Natural killer cell treated with Interleukin-12 subunit alpha and Interleukin-12 subunit beta and Interleukin-15 and Interleukin-18, amount 100 ng/mL, for 72 hours (primary cell): ENCODE results near the gene LYSMD4. TPM values are rescaled to one million over a fixed set of nuclear protein-coding genes. Genes with fewer than 3 reads are reported as not detected.
A peak's percentile ranks its signal among the peaks of the same experiment; 100 is the strongest.
"Not testable (repeated sequence)": the region's sequence is repeated elsewhere in the genome, so short reads cannot be mapped to it uniquely, and the experiment has no call there.

Experiments used
- ATAC-seq, 2 donors: fragments of 150-1000 bp; cut with Tn5 transposase in 1 of 2; sonication (Bioruptor Pico), chemical (Tn5 transposase) in 1 of 2; 2 replicates each; pipeline ENCODE4 v1.10.0; 2021
- DNase-seq: peaks from one replicate; pipeline ENCODE4 v3.0.0; 2022; ENCODE audit warnings: low spot score
- H3K27ac Mint-ChIP-seq, 2 donors: 1 replicate in 1 of 2; 2 replicates in 1 of 2; pipeline ENCODE4 v1.8.0; 2022; ENCODE audit warnings: mixed read lengths in 2 of 2, mild to moderate bottlenecking in 1 of 2, moderate library complexity in 1 of 2
- H3K27me3 Mint-ChIP-seq, 2 donors: 1 replicate in 1 of 2; 2 replicates in 1 of 2; pipeline ENCODE4 v1.8.0; 2022; ENCODE audit warnings: mixed read lengths in 2 of 2
- H3K36me3 Mint-ChIP-seq: one replicate; pipeline ENCODE4 v1.8.0; 2022; ENCODE audit warnings: mixed read lengths
- H3K4me1 Mint-ChIP-seq, 2 donors: 1 replicate in 1 of 2; 2 replicates in 1 of 2; pipeline ENCODE4 v1.8.0; 2022; ENCODE audit warnings: low read depth in 2 of 2, mixed read lengths in 2 of 2, mild to moderate bottlenecking in 1 of 2
- H3K4me3 Mint-ChIP-seq: one replicate; pipeline ENCODE4 v1.8.0; 2022; ENCODE audit warnings: mixed read lengths
- H3K9me3 Mint-ChIP-seq: 2 replicates; pipeline ENCODE4 v1.8.0; 2022; ENCODE audit warnings: mixed read lengths
- total RNA-seq, 2 donors: library from RNA; stranded (reverse); gene quantifications; one replicate each; pipeline ENCODE4 v1.2.3, GENCODE V29; 2022

LYSMD4 gene
- 10 to 100 TPM; 10.6 to 10.8 TPM for total RNA-seq

DNA sequence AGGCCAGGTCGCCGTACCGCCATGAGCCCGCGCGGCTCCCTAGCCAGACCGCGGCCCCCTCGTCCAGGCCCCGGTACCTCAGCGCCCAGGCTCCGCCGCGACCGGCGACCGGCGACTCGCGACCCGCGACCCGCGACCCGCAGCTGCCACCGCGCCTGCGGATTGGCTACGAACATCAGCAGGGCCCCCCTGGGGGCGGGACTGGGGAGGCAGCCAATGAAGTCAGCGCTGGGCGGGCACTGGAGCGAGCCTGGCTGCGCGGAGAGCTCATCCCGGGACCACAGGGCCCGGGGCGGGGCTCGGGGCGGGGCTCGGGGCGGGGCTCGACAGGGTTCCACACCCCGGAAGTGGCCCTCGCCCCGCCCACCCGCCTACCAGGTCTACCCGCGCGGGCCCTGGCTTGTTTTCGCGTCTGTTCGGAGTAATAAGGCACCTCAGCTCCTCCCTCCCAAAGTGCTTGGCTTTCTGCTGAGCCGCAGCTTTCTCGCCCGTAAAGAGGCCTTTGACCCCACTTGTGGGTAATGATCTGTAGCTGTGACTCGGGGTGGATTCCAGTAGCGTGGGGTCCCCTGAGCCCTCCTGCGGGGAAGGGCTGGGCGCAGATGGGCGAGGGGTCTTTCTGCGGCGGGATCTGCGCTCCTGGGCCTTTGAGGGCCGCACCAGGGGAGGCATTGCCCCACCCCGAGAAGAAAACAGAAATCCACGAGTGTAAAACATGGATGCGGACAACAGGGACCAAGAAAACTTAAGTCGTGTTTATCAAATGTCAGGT lies at the start of gene LYSMD4:
TSS of gene LYSMD4 (minus strand) at position 170 of the 772 bp plus-strand sequence. CDS start 1,438 bp downstream, outside the sequence.
- H3K36me3 Mint-ChIP-seq = peaks cover 4% of the 10 kb centered on the region
- ATAC-seq (peak; percentile 100), DNase-seq (peak; percentile 98)
- H3K27ac Mint-ChIP-seq = peak within 1 kb of the TSS; percentile 81 to 89
- H3K27me3 Mint-ChIP-seq = no peaks in the 10 kb centered on the region
- peak within 1 kb of the TSS; percentile 85 for H3K4me3 Mint-ChIP-seq
- H3K9me3 Mint-ChIP-seq = no peaks in the 10 kb centered on the region
- peaks cover 4 to 10% of the 10 kb centered on the region in 2 donors for H3K4me1 Mint-ChIP-seq

DNA sequence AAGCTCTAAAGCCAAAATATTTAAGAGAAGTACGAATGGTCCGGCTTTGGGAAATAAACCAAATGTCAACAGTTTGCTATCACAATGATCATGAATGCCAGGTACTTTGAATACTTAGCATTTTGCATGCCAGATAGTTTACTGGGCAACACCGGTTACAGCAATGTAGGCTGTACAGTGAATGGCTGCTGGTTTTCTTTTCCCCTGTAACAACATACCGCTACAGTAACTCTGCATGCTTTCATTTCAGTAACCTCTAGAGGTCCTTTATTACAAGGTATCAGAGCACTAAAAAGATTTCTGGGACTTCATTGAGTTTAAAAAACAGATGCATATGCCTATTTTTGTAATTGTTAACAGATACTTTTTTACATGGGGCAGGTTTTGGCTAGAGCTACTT lies 48.8 kb upstream of the LYSMD4 start:
- H3K4me3 Mint-ChIP-seq, H3K9me3 Mint-ChIP-seq, H3K36me3 Mint-ChIP-seq, DNase-seq, H3K27ac Mint-ChIP-seq, H3K4me1 Mint-ChIP-seq, ATAC-seq: not testable (repeated sequence)
- H3K27me3 Mint-ChIP-seq = peaks cover 9 to 20% of the 10 kb centered on the region in 2 donors

DNA sequence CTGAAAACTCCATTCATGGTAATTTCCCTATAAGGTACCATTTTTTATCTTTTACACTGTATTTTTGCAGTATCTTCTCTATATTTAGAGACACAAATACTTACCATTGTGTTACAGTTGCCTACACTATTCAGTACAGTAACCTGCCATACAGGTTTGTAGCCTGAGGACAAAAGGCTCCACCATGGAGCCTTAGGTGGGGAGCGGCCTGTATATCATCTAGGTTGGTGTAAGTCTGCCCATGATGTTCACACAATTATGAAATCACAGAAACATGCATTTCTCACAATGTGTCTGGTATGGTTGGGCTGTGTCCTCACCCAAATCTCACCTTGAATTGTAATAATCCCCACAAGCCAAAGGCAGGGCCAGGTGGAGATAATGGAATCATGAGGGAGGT lies 43.9 kb upstream of the LYSMD4 start:
- H3K4me1 Mint-ChIP-seq = no peaks in the 10 kb centered on the region
- H3K27me3 Mint-ChIP-seq = peaks cover 9 to 10% of the 10 kb centered on the region in 2 donors
- H3K36me3 Mint-ChIP-seq = no peaks in the 10 kb centered on the region
- ATAC-seq = no peak
- DNase-seq = no peak
- H3K27ac Mint-ChIP-seq = no peak overlapping the region
- no peak overlapping the region for H3K4me3 Mint-ChIP-seq
- H3K9me3 Mint-ChIP-seq = no peaks in the 10 kb centered on the region

DNA sequence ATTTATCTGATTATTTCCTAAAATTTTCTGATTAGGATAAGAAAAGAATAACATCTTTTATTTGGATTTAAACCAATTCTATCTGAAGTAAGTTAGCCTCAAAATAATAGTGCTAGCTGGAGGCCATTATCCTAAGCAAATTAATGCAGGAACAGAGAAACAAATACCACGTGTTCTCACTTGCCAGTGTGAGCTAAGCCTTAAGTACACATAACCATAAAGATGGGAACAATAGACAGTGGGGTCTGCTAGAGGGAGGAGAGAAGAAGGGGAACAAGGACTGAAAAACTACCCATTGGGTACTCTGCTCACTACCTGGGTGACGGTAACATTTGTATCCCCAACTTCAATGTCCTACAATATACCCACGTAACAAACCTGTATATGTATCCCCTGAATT lies 31.3 kb upstream of the LYSMD4 start:
- Mint-ChIP-seq H3K36me3 (no peaks in the 10 kb centered on the region), H3K27me3 (peaks cover 5% of the 10 kb centered on the region in 2 donors), H3K27ac (no peak overlapping the region), H3K9me3 (no peaks in the 10 kb centered on the region), H3K4me3 (no peak overlapping the region), H3K4me1 (no peaks in the 10 kb centered on the region)
- DNase-seq (no peak), ATAC-seq (no peak)

DNA sequence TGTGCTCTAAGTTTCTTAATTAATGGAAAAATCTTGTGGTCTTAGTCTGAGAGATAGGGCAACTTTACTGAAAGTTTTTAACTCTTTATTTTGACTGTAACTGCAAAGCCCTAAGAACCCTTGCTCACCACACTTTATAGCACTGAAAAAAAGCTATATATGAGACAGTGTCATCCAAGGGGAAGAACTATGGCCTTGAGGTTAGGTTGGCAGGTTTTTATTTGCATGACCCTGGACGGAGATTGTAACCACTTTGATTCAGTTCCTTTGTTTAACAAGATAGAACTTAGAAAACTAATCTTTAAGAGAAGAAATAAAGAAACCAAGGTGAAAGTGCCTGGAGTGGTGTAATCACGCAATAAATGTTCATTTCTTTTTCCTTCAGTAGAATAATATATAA lies 30.6 kb upstream of the LYSMD4 start:
- Mint-ChIP-seq H3K9me3 (no peaks in the 10 kb centered on the region), H3K4me1 (no peaks in the 10 kb centered on the region), H3K27ac (no peak overlapping the region), H3K36me3 (no peaks in the 10 kb centered on the region), H3K4me3 (no peak overlapping the region), H3K27me3 (peaks cover 5% of the 10 kb centered on the region in 2 donors)
- no peak for DNase-seq
- no peak for ATAC-seq

DNA sequence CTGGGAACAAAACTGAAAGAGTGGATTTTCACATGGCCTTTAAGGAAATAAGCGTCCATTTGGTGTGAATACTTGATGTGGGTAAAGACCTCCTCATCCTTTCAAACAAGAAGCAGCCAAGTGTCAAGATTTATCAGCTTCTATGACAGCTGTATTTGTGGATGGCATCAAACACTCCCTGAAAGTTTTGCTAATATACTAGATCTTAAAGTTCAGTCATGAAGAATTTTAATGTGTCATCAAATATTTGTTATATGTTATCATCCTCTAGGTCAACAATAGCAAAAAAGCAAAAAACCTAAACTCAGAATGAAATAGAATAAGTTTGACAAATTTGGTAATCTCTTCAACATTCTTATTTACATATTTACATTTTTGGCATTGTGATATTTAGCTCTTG lies 29.1 kb upstream of the LYSMD4 start:
- ATAC-seq (no peak), DNase-seq (no peak)
- Mint-ChIP-seq H3K36me3 (no peaks in the 10 kb centered on the region), H3K27ac (no peak overlapping the region), H3K27me3 (peaks cover 5 to 7% of the 10 kb centered on the region in 2 donors), H3K4me1 (no peaks in the 10 kb centered on the region), H3K9me3 (no peaks in the 10 kb centered on the region), H3K4me3 (no peak overlapping the region)

DNA sequence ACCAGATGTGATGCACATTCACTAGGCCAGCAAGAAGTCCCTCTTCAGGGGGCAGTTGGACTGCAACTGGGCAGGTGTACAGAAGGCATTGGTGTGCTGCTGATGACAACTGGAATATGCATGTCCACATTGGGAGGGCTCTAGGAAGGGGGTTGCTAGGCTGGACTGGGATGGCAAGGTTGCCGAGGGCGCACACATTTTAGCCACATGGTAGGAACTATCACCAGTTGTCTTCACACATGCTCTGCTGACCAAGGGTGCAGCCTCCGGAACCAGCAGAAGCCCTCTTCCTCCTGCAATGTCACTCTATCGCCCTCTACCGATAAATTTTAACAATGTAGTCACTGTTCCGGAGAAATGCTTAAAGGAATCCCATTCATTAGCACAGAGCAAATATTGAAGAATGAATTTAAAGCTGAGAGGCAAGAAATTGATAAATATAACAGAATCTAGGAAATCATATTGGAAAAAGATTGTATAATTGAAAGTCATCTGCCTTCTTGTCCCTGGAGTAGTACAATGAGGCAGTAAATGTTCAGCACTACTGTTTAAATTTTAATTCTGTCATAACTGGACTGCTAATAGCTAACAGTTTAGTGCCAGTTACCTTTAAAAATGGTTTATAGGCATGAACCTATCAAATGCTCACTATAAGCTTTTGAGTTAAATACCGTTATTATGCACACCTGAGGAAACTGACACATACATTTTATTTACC lies 22.6 kb upstream of the LYSMD4 start:
- H3K27ac Mint-ChIP-seq = no peak overlapping the region
- DNase-seq (peak; percentile 68), ATAC-seq (peak; percentile 71 to 75)
- H3K4me3 Mint-ChIP-seq = no peak overlapping the region
- no peaks in the 10 kb centered on the region for H3K36me3 Mint-ChIP-seq
- H3K27me3 Mint-ChIP-seq = peaks cover 0 to 4% of the 10 kb centered on the region in 2 donors
- H3K4me1 Mint-ChIP-seq = peaks cover 4 to 11% of the 10 kb centered on the region in 2 donors
- H3K9me3 Mint-ChIP-seq = no peaks in the 10 kb centered on the region

DNA sequence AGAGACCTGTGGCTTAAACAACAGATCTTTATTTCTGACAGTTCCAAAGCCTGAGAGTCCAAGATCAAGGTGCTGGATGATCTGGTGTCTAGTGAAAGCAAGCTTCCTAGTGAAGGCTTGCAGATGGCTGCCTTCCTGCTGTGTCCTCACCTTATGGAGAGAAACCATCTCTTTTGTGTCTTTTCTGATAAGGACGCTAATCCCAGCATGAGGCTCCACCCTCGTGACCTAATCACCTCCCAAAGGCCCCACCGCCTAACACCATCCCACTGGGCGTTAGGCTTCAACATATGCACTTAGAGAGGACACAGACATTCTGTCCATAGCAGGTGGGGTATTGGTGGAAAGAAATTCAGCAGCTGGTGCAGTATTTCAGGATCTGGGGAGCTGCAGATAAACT lies 19.8 kb upstream of the LYSMD4 start:
- Mint-ChIP-seq H3K4me3 (no peak overlapping the region), H3K4me1 (peaks cover 4 to 11% of the 10 kb centered on the region in 2 donors)
- ATAC-seq = no peak

DNA sequence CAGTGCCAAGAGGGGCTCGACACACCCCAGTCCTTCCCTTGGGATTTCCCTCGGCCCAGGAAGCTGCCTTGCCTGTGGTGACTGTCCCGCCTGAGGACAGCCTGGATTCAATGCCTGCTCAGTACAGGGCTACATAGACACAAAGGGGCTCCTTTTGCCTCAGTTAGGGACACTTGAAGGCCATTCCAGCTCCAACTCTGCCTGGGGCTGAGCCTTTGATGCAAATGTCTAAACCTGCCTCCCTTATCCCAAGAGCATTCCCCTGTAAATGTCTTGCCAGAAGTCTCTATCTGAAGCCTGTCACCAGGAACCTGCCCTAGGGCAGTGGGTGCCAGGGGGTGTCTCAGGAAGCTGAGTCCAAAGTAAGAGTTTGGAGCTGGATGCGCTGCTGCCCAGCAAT lies 19.3 kb upstream of the LYSMD4 start:
- Mint-ChIP-seq H3K27me3 (no peaks in the 10 kb centered on the region), H3K4me1 (peaks cover 4 to 11% of the 10 kb centered on the region in 2 donors), H3K36me3 (no peaks in the 10 kb centered on the region), H3K9me3 (no peaks in the 10 kb centered on the region), H3K4me3 (no peak overlapping the region), H3K27ac (no peak overlapping the region)
- DNase-seq = no peak
- peak in 1 of 2 donors; percentile 44 for ATAC-seq

More for the DNA sequence above, 19.8 kb upstream of the LYSMD4 start:
- Mint-ChIP-seq H3K27me3 (peaks cover 0 to 1% of the 10 kb centered on the region in 2 donors), H3K9me3 (no peaks in the 10 kb centered on the region), H3K36me3 (no peaks in the 10 kb centered on the region), H3K27ac (no peak overlapping the region)
- DNase-seq = no peak

DNA sequence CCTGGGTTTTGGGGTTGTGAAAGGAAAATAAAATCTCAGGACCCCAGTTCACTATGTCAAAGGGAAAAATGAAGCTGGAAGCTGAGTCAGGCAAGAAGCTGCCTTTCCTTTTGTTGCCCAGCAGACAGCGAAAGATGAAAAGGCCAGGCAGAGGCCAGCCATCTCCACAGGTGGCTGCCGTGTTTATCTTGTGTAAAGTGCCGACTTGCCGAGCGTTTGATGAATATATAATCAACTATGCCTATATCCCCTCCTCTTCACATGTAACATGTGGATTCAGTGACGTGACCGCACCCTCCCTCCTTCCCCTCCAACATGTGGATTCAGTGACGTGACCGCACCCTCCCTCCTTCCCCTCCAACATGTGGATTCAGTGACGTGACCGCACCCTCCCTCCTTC lies 17.1 kb upstream of the LYSMD4 start:
- not testable (repeated sequence) for H3K4me3 Mint-ChIP-seq, H3K4me1 Mint-ChIP-seq

DNA sequence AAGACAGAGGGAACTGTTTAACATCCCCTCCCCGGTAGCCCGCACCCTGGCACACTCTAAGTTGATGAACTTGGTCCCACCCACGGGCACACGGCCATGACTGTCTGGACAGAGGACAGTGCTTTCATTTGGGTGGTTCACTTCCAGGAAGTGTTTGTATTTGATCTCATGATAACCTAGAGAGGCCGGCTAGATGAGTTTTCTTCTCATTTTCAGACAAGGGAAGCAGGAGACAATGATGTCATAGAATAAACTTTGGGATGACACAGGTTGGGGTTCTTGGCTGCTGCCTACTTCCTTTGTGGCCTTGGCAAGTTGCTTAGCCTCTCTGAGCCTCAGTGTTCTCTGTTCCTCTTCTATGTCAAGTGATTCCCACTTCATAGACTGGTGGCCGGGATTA lies 16.1 kb upstream of the LYSMD4 start:
- no peaks in the 10 kb centered on the region for H3K36me3 Mint-ChIP-seq
- no peak overlapping the region for H3K4me3 Mint-ChIP-seq
- H3K27ac Mint-ChIP-seq = no peak overlapping the region
- ATAC-seq (peak in 1 of 2 donors; percentile 33), DNase-seq (no peak)
- no peaks in the 10 kb centered on the region for H3K4me1 Mint-ChIP-seq
- H3K27me3 Mint-ChIP-seq = peaks cover 10 to 23% of the 10 kb centered on the region in 2 donors
- H3K9me3 Mint-ChIP-seq = no peaks in the 10 kb centered on the region

More for the DNA sequence above, 17.1 kb upstream of the LYSMD4 start:
- H3K36me3 Mint-ChIP-seq, DNase-seq, H3K9me3 Mint-ChIP-seq, H3K27ac Mint-ChIP-seq, ATAC-seq: not testable (repeated sequence)
- H3K27me3 Mint-ChIP-seq = peaks cover 9 to 15% of the 10 kb centered on the region in 2 donors

DNA sequence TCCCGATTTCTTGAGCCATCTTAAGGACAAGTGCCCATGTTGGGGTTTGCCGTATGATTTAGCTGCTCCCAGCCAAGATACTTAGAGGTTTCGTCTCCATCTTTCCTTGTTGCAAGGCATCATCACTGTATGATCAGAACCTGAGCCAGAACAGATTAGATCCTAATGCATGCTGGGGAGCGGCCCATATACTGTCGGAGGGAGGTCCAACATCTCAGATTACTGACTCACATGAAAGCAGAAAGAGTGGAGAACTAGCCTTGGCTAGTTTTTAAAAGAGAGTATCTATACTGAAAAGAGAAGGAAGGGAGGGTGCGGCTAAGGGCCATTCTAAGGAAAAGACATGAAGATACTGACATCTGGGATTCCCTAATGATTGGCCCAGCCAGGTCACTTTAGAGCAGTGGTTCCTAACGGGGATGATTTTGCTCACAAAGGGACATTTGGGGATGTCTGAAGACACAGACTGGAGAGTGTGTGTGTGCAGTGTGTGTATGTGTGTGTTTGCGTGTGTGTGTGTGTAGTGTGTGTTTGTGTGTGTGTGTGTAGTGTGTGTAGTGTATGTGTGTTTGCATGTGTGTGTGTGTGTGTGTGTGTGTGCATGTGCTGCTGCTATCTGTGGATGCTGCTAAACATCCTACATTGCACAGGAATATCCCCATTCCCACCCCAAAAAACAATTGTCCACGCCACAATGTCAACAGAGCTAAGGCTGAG lies 12.3 kb upstream of the LYSMD4 start:
- Mint-ChIP-seq H3K4me3 (no peak overlapping the region), H3K27ac (no peak overlapping the region), H3K4me1 (no peaks in the 10 kb centered on the region), H3K9me3 (no peaks in the 10 kb centered on the region), H3K27me3 (peaks cover 10 to 25% of the 10 kb centered on the region in 2 donors), H3K36me3 (no peaks in the 10 kb centered on the region)
- no peak for DNase-seq
- ATAC-seq = no peak

DNA sequence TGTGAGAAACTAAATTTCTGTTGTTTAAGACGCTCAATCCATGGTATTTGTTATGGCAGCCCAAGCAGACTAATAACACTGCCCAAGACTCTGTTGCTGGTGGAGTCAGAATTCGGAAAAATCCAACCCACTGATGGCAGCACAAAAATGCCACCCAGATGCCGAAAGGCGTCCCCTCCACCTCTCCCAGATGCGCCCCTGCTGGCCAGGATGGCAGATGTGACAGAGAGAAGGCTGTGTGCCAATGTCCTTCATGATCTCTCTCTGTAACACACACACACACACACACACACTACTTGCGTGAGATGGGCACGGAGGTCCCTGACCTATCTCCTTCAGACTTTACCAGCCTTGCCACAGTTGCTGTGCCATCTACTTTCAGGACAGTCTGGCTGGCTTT lies 10.9 kb upstream of the LYSMD4 start:
- ATAC-seq = peak in 1 of 2 donors; percentile 28

DNA sequence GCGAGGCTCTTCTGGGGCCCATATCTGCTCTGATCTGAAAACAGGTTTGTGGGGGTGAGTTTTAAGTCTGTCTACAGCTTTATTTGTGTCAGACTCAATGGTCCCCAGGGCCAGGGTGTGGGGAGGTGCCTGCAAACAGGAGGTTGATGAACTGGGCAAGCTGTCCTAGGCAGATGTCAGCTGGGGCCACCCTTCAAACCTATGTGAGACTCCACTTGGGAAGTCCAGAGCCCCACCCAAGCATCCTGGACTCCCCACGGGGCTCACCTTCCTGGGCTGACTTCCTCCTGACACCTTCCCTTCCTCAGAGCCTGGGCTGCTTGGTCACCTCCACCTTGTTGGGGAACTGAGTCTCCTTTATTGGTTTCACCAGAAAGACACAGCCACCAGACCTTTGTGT lies 8.6 kb upstream of the LYSMD4 start:
- peaks cover 10 to 25% of the 10 kb centered on the region in 2 donors for H3K27me3 Mint-ChIP-seq
- no peaks in the 10 kb centered on the region for H3K9me3 Mint-ChIP-seq
- no peak for DNase-seq
- no peak overlapping the region for H3K4me3 Mint-ChIP-seq
- H3K36me3 Mint-ChIP-seq = no peaks in the 10 kb centered on the region
- ATAC-seq = no peak
- no peak overlapping the region for H3K27ac Mint-ChIP-seq
- no peaks in the 10 kb centered on the region for H3K4me1 Mint-ChIP-seq

More for the DNA sequence above, 10.9 kb upstream of the LYSMD4 start:
- no peak overlapping the region for H3K27ac Mint-ChIP-seq
- H3K9me3 Mint-ChIP-seq = no peaks in the 10 kb centered on the region
- no peaks in the 10 kb centered on the region for H3K36me3 Mint-ChIP-seq
- H3K4me1 Mint-ChIP-seq = no peaks in the 10 kb centered on the region
- no peak overlapping the region for H3K4me3 Mint-ChIP-seq
- peaks cover 10 to 25% of the 10 kb centered on the region in 2 donors for H3K27me3 Mint-ChIP-seq
- DNase-seq = no peak
